CD4-positive, alpha-beta memory T cell (primary cell): Measurements from ENCODE around the gene DDX4. TPM values are rescaled to one million over a fixed set of nuclear protein-coding genes. Genes with fewer than 3 reads are reported as not detected.

Source experiments
- CTCF ChIA-PET: fragments of 350-600 bp; sonication (Branson Sonifier 250); formaldehyde crosslinking; loops from one replicate; lab custom pipeline; 2021; ENCODE audit warnings: inconsistent platforms; ENCODE audit not compliant: partially characterized antibody; lab: Charles Lee
- POLR2A ChIA-PET: fragments of 350-600 bp; sonication (Branson Sonifier 250); formaldehyde crosslinking; loops from one replicate; lab custom pipeline; 2021; ENCODE audit not compliant: partially characterized antibody; lab: Charles Lee
- DNase-seq, 5 donors: peaks; one replicate each; pipeline versions ENCODE4 v3.0.0 to v3.0.0-alpha.2; 2020 to 2022; ENCODE audit warnings: mixed read lengths in 1 of 5
- H3K27ac ChIP-seq: one replicate; pipeline ENCODE4 v1.7.0; 2013; ENCODE audit warnings: low read depth, low read length
- H3K27me3 ChIP-seq: 2 replicates; pipeline ENCODE4 v1.7.0; 2013; ENCODE audit warnings: mild to moderate bottlenecking, low read length, moderate library complexity; ENCODE audit not compliant: insufficient read depth
- H3K36me3 ChIP-seq: 2 replicates; pipeline ENCODE4 v1.7.0; 2013; ENCODE audit warnings: mild to moderate bottlenecking, low read length, moderate library complexity; ENCODE audit not compliant: insufficient read depth
- H3K4me1 ChIP-seq: 2 replicates; pipeline ENCODE4 v1.7.0; 2013; ENCODE audit warnings: mild to moderate bottlenecking, low read length, moderate library complexity; ENCODE audit not compliant: insufficient read depth
- H3K4me3 ChIP-seq, 2 donors: one replicate each; pipeline ENCODE4 v1.7.0; 2013; ENCODE audit warnings: low read length in 2 of 2, mild to moderate bottlenecking in 1 of 2
- H3K9me3 ChIP-seq, 2 donors: one replicate each; pipeline ENCODE4 v1.7.0; 2013; ENCODE audit warnings: low read length in 2 of 2, control low read depth in 1 of 2; ENCODE audit not compliant: control insufficient read depth in 1 of 2
- H3K27ac Mint-ChIP-seq, 7 donors: one replicate each; pipeline ENCODE4 v1.8.0; 2020 to 2021; ENCODE audit warnings: mixed read lengths in 7 of 7, mild to moderate bottlenecking in 6 of 7, inconsistent platforms in 3 of 7, moderate library complexity in 3 of 7
- H3K27me3 Mint-ChIP-seq, 2 donors: one replicate each; pipeline ENCODE4 v1.8.0; 2020 to 2021; ENCODE audit warnings: mixed read lengths in 2 of 2
- H3K36me3 Mint-ChIP-seq, 2 donors: one replicate each; pipeline ENCODE4 v1.8.0; 2020 to 2021; ENCODE audit warnings: mixed read lengths in 2 of 2, inconsistent platforms in 1 of 2, mild to moderate bottlenecking in 1 of 2
- H3K4me1 Mint-ChIP-seq, 4 donors: one replicate each; pipeline ENCODE4 v1.8.0; 2020 to 2021; ENCODE audit warnings: mixed read lengths in 4 of 4, mild to moderate bottlenecking in 1 of 4
- H3K4me3 Mint-ChIP-seq, 8 donors: one replicate each; pipeline ENCODE4 v1.8.0; 2020 to 2021; ENCODE audit warnings: mixed read lengths in 8 of 8, mild to moderate bottlenecking in 7 of 8, moderate library complexity in 6 of 8, inconsistent platforms in 3 of 8
- H3K9me3 Mint-ChIP-seq, 8 donors: one replicate each; pipeline ENCODE4 v1.8.0; 2020 to 2021; ENCODE audit warnings: mixed read lengths in 8 of 8, mild to moderate bottlenecking in 5 of 8, inconsistent platforms in 3 of 8, moderate library complexity in 1 of 8
- intact Hi-C: fragments of 100-400 bp; cut with micrococcal nuclease; formaldehyde crosslinking; loops from one replicate; pipeline ENCODE4 v1.15.1; 2023
- polyA plus RNA-seq, 2 donors: library from polyadenylated mRNA; unstranded; fragments of 300-500 nt; fragmentation: Illumina TruSeq; gene quantifications; one replicate each; pipeline ENCODE4 v1.2.3, GENCODE V29; 2021
- total RNA-seq, 2 experiments: library from RNA; stranded (reverse); gene quantifications; one replicate each; pipeline ENCODE4 v1.2.3, GENCODE V29; 2021

Gene DDX4
- total and polyA plus RNA-seq, 4 experiments from 2014 or later = not detected

DNA sequence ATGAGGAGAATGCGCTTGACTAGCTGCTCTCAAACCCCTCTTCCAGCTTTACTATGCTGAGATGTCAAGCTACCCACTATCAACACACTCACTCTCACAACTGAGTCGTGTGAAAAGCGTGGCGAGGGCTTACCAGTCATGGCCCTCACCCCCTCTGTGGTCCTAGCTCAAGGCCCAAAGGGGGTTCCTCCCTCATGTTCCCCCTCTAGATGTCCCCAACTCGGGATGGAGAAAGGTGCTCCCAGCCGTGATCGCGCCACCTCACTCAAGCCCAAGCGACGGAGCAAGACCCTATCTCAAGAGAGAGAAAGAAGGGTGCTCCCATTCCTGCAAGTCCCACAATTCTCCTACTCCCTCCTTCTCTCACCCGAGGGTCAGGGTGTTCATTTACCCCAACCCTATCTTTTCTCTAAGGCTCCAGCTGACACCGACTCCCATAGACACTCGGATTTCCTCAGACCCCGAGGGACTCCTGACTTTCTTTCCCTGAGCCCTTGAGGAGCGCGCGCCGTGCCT lies 26.3 kb upstream of the DDX4 start:
- peak overlapping the region; percentile 89 to 97 (median 96) for H3K27ac Mint-ChIP-seq
- H3K9me3 Mint-ChIP-seq = peaks cover 0 to 2% (median 0%) of the 10 kb centered on the region in 8 donors
- peaks cover 14 to 18% of the 10 kb centered on the region in 2 donors for H3K36me3 Mint-ChIP-seq
- ChIA-PET CTCF (no interaction called here), POLR2A (no interaction called here)
- Histone ChIP-seq H3K27ac (peak overlapping the region; percentile 78), H3K27me3 (no peaks in the 10 kb centered on the region), H3K36me3 (no peaks in the 10 kb centered on the region), H3K4me3 (peak overlapping the region; percentile 83 to 89), H3K9me3 (no peaks in the 10 kb centered on the region), H3K4me1 (peaks cover 14% of the 10 kb centered on the region)
- peaks cover 16 to 33% (median 21%) of the 10 kb centered on the region in 4 donors for H3K4me1 Mint-ChIP-seq
- intact Hi-C loops = loop anchor here (2.0 to 5.0 kb wide), 2 partner anchors 177 to 539 kb away; partner anchors contain the start of genes CDC20B and PLPP1
- no peaks in the 10 kb centered on the region for H3K27me3 Mint-ChIP-seq
- DNase-seq = peak in 1 of 5 donors; percentile 43
- H3K4me3 Mint-ChIP-seq = peak overlapping the region; percentile 99 to 100 (median 99)

DNA sequence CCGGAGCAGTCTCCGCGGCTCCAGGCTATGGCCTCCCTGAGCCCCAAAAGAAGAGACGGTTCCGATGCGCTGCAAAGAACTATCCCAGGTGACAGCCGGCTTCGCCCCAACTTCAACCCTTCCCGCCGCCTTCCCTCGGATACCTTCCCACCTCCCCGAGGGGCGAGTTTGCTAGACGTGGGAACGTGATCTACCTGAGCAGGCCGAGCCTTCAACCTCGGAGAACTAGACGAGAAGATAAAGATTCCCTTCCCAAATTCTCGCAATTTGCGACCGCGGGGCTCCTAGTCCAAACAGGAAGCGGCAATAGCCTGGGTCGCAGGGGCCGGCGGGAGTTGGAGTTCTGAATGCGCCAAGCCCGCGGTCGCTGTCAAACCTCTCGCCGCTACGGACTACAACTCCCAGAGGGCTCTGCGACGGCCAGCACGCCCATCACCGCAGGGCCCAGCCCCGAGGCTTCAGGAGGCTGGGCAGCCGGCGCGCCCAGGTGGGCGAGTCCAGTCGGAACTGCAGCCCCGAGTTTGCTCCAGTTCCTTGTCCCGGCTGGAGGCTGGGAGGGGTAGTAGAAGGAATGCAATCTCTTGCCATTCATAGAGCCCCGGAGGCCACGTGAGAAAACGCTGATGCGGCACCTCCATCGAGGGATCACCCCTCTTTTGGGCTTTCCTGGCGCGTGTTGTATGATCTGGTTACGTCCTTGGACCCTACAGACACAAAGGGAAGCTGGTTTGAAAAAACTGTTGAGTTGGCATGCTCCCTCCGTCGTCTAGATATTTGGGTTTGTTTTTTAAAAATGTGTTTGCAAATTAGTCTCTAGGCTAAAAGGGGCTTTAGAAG lies 25.6 kb upstream of the DDX4 start, which contains the start of gene SLC38A9:
TSS of gene SLC38A9 (minus strand) at position 302 of the 837 bp plus-strand sequence. CDS start 14,366 bp downstream, outside the sequence.
- H3K36me3 ChIP-seq = no peaks in the 10 kb centered on the region
- Mint-ChIP-seq H3K27ac (peak within 1 kb of the TSS; percentile 89 to 97 (median 96)), H3K4me3 (peak within 1 kb of the TSS; percentile 99 to 100 (median 99)), H3K9me3 (peaks cover 0 to 6% (median 2%) of the 10 kb centered on the region in 8 donors), H3K4me1 (peaks cover 15 to 33% (median 21%) of the 10 kb centered on the region in 4 donors), H3K27me3 (no peaks in the 10 kb centered on the region), H3K36me3 (peaks cover 14 to 20% of the 10 kb centered on the region in 2 donors)
- H3K27me3 ChIP-seq = no peaks in the 10 kb centered on the region
- peaks cover 14% of the 10 kb centered on the region for H3K4me1 ChIP-seq
- peak within 1 kb of the TSS; percentile 83 to 89 for H3K4me3 ChIP-seq
- intact Hi-C loops = loop anchor here (2.0 to 5.0 kb wide), 2 partner anchors 177 to 540 kb away; partner anchors contain the start of genes CDC20B and PLPP1
- peak; percentile 86 to 94 (median 89) for DNase-seq
- CTCF ChIA-PET = no interaction called here
- POLR2A ChIA-PET = interaction anchor here (1.2 kb wide), 1 partner anchor 84 kb away, joined by 3 read pairs; no protein-coding TSS in a partner anchor
- H3K9me3 ChIP-seq = no peaks in the 10 kb centered on the region
- peak within 1 kb of the TSS; percentile 78 for H3K27ac ChIP-seq

DNA sequence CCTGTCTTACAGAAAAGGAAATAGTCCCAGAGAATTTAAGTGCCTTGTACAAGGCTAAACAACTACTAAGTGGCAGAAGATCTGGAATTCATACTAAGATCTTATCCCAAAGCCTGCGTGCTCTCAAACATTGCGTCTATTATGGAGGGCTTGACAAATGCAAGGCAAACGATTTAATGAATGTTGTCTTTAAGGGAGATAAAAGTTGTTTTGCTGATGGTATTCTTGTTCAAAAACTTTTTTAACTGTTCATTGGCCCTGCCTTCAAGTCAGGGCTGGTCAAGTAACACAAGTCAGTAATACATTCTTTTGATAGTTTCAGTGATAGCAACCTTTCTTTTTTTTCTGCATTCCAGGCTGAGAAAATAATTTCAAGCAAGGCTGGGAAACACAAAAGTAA lies 24.0 kb upstream of the DDX4 start:
- peaks cover 11 to 24% (median 17%) of the 10 kb centered on the region in 4 donors for H3K4me1 Mint-ChIP-seq
- no peak overlapping the region for H3K27ac Mint-ChIP-seq
- ChIA-PET CTCF (interaction anchor here (1.6 kb wide), 1 partner anchor 22 kb away, joined by 6 read pairs; no protein-coding TSS in a partner anchor), POLR2A (no interaction called here)
- H3K9me3 ChIP-seq = no peaks in the 10 kb centered on the region
- no peak overlapping the region for H3K4me3 ChIP-seq
- no peaks in the 10 kb centered on the region for H3K36me3 ChIP-seq
- peaks cover 0 to 12% (median 2%) of the 10 kb centered on the region in 8 donors for H3K9me3 Mint-ChIP-seq
- intact Hi-C loops = loop anchor here (2.0 to 5.0 kb wide), 2 partner anchors 179 to 542 kb away; partner anchors contain the start of genes CDC20B and PLPP1
- DNase-seq = no peak
- peak overlapping the region in 3 of 8 donors; percentile 14 to 60 (median 39) for H3K4me3 Mint-ChIP-seq
- H3K27me3 Mint-ChIP-seq = peaks cover 0 to 3% of the 10 kb centered on the region in 2 donors
- peaks cover 3 to 13% of the 10 kb centered on the region in 2 donors for H3K36me3 Mint-ChIP-seq
- peaks cover 14% of the 10 kb centered on the region for H3K4me1 ChIP-seq
- no peak overlapping the region for H3K27ac ChIP-seq
- H3K27me3 ChIP-seq = no peaks in the 10 kb centered on the region

DNA sequence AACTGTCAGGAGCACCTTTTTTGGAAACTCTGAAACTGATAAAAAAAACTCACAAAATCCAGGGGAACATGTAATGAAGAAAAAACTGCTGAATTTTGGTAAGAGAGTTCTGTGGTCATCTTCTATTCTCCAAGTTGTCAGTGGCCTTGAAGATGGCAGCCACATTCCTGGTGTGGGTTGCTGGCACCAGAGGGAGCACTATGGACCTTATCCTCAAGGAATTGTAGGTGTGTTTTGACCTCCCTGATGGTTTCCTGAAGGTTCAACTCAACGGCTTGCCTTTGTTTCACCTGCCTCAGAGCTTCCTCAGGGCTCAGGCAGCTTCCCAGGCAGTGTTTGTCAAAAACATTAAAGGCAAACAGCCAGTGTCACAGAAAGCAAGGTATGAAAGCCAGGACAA lies 23.5 kb upstream of the DDX4 start:
- H3K27me3 ChIP-seq = no peaks in the 10 kb centered on the region
- H3K4me1 ChIP-seq = peaks cover 14% of the 10 kb centered on the region
- H3K4me3 Mint-ChIP-seq = no peak overlapping the region
- no peaks in the 10 kb centered on the region for H3K36me3 ChIP-seq
- no peak overlapping the region for H3K4me3 ChIP-seq
- peaks cover 1 to 5% of the 10 kb centered on the region in 2 donors for H3K27me3 Mint-ChIP-seq
- H3K36me3 Mint-ChIP-seq = peaks cover 0 to 10% of the 10 kb centered on the region in 2 donors
- ChIA-PET POLR2A (no interaction called here), CTCF (interaction anchor here (1.6 kb wide), 1 partner anchor 22 kb away, joined by 6 read pairs; no protein-coding TSS in a partner anchor)
- peaks cover 0 to 16% (median 3%) of the 10 kb centered on the region in 8 donors for H3K9me3 Mint-ChIP-seq
- DNase-seq = no peak
- H3K9me3 ChIP-seq = no peaks in the 10 kb centered on the region
- intact Hi-C loops = loop anchor here (5.0 kb wide), 1 partner anchor 542 kb away; the partner anchor contains the start of gene CDC20B
- no peak overlapping the region for H3K27ac ChIP-seq
- no peak overlapping the region for H3K27ac Mint-ChIP-seq
- peaks cover 8 to 20% (median 14%) of the 10 kb centered on the region in 4 donors for H3K4me1 Mint-ChIP-seq

DNA sequence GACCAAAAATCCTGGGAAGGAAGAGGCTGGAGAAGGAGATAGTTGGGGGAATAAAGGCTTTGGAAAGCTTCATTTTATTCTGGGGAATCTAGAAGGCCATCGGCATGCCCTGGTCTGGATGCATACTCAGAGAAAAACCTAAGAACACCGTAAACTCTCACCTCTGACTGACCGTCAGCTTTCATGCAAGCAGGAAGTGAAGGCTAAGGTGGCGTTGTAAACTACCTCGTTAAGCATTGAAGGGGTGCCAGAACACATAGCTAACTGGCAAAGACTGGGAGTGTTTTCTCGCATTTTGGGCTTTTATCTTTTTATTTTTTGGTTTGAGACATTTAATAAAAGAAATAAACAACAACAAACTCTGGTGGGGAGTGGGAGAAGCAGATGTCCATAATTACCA lies 23.1 kb upstream of the DDX4 start:
- Mint-ChIP-seq H3K4me3 (no peak overlapping the region), H3K27me3 (peaks cover 1 to 5% of the 10 kb centered on the region in 2 donors), H3K9me3 (peaks cover 0 to 16% (median 3%) of the 10 kb centered on the region in 8 donors), H3K36me3 (peaks cover 0 to 10% of the 10 kb centered on the region in 2 donors), H3K4me1 (peaks cover 8 to 20% (median 14%) of the 10 kb centered on the region in 4 donors), H3K27ac (no peak overlapping the region)
- POLR2A ChIA-PET = no interaction called here
- DNase-seq = no peak
- intact Hi-C loops = loop anchor here (5.0 kb wide), 1 partner anchor 542 kb away; the partner anchor contains the start of gene CDC20B
- H3K4me1 ChIP-seq = peaks cover 14% of the 10 kb centered on the region
- no peaks in the 10 kb centered on the region for H3K27me3 ChIP-seq
- no peak overlapping the region for H3K4me3 ChIP-seq
- CTCF ChIA-PET = interaction anchor here (1.6 kb wide), 1 partner anchor 23 kb away, joined by 6 read pairs; no protein-coding TSS in a partner anchor
- H3K9me3 ChIP-seq = no peaks in the 10 kb centered on the region
- no peaks in the 10 kb centered on the region for H3K36me3 ChIP-seq
- H3K27ac ChIP-seq = no peak overlapping the region

DNA sequence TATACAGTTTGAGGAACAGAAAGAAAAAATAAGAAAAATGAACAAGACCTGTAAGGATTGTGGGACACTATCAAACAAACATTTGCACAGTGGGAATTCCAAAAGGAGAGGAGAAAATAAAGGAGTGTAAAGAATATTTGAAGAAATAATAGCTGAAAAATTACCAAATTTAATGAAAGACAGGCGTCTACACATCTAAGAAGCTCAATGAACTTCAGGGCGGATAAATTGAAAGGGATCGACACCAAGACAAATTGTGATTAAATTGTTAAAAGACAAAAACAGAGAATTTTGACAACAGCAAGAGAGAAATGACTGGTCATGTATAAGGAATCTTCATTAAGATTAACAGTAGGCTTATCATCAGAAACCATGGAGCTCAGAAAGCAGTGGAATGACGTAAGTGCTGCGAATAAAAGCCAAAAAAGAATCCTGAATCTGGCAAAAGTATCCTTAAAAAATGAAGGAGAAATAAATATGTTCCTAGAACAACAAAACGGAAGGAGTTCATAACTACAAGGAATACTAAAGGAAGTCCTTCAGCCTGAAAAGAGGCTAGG lies 22.3 kb upstream of the DDX4 start:
- intact Hi-C loops = no loop called here
- CTCF ChIA-PET = interaction anchor here (1.2 kb wide), 1 partner anchor 1504 kb away, joined by 3 read pairs; no protein-coding TSS in a partner anchor
- POLR2A ChIA-PET = no interaction called here

More for the DNA sequence above, 22.3 kb upstream of the DDX4 start:
- Histone ChIP-seq H3K9me3 (no peaks in the 10 kb centered on the region), H3K27ac (no peak overlapping the region), H3K27me3 (no peaks in the 10 kb centered on the region), H3K4me1 (peaks cover 14% of the 10 kb centered on the region), H3K4me3 (no peak overlapping the region), H3K36me3 (no peaks in the 10 kb centered on the region)
- Mint-ChIP-seq H3K4me3 (no peak overlapping the region), H3K27ac (no peak overlapping the region), H3K9me3 (peaks cover 0 to 16% (median 3%) of the 10 kb centered on the region in 8 donors), H3K36me3 (peaks cover 0 to 10% of the 10 kb centered on the region in 2 donors), H3K27me3 (peaks cover 3 to 5% of the 10 kb centered on the region in 2 donors), H3K4me1 (peaks cover 8 to 20% (median 14%) of the 10 kb centered on the region in 4 donors)
- DNase-seq = no peak
